WTC11 (cell line): Measurements from ENCODE around the gene ASCC1. TPM values are rescaled to one million over a fixed set of nuclear protein-coding genes. Genes with fewer than 3 reads are reported as not detected.
"Not testable (repeated sequence)": the region's sequence is repeated elsewhere in the genome, so short reads cannot be mapped to it uniquely, and the experiment has no call there.

Experiments used
- ATAC-seq: fragments of 200-7000 bp; cut with Tn5 transposase; 2 replicates; pipeline ENCODE4 v1.10.0; 2021; ENCODE audit warnings: mild to moderate bottlenecking, moderate library complexity
- CTCF ChIA-PET: fragments of 300-600 bp; sonication (Branson Sonifier 250); formaldehyde crosslinking; loops from one replicate; lab custom pipeline; 2021; ENCODE audit warnings: antibody characterized with exemption; lab: Charles Lee
- POLR2A ChIA-PET: fragments of 350-600 bp; sonication (Branson Sonifier 250); formaldehyde crosslinking; loops from one replicate; lab custom pipeline; 2021; ENCODE audit warnings: antibody characterized with exemption; lab: Charles Lee
- DNase-seq: peaks from one replicate; pipeline ENCODE4 v3.0.0; 2021; ENCODE audit warnings: low spot score
- H3K27ac Mint-ChIP-seq: 2 replicates; pipeline ENCODE4 v1.8.0; 2021; ENCODE audit warnings: mixed read lengths
- H3K27me3 Mint-ChIP-seq: 2 replicates; pipeline ENCODE4 v1.8.0; 2021; ENCODE audit warnings: low read depth, mild to moderate bottlenecking, moderate library complexity, mixed read lengths
- H3K36me3 Mint-ChIP-seq: 2 replicates; pipeline ENCODE4 v1.8.0; 2021; ENCODE audit warnings: mixed read lengths
- H3K4me1 Mint-ChIP-seq: 2 replicates; pipeline ENCODE4 v1.8.0; 2022; ENCODE audit warnings: mixed read lengths
- H3K4me3 Mint-ChIP-seq: 2 replicates; pipeline ENCODE4 v1.8.0; 2021; ENCODE audit warnings: mild to moderate bottlenecking, moderate library complexity, mixed read lengths
- H3K9me3 Mint-ChIP-seq: 2 replicates; pipeline ENCODE4 v1.8.0; 2021; ENCODE audit warnings: mixed read lengths
- ATF1 ChIP-seq: sonication (generic); formaldehyde crosslinking; IDR thresholded peaks from 2 replicates; pipeline ENCODE4 v1.8.1; 2023; ENCODE audit warnings: mild to moderate bottlenecking, moderate library complexity, missing genetic modification reagents
- ETV6 ChIP-seq: sonication (generic); formaldehyde crosslinking; IDR thresholded peaks from 2 replicates; pipeline ENCODE4 v1.8.1; 2022; ENCODE audit warnings: mild to moderate bottlenecking, missing genetic modification reagents
- FOXP1 ChIP-seq: sonication (generic); formaldehyde crosslinking; IDR thresholded peaks from 2 replicates; pipeline ENCODE4 v1.8.0; 2022; ENCODE audit warnings: missing genetic modification reagents, mild to moderate bottlenecking, moderate library complexity, borderline replicate concordance
- OVOL2 ChIP-seq: fragments of 250-450 bp; sonication (Bioruptor Pico); IDR thresholded peaks from 2 replicates; pipeline ENCODE4 v1.9.0; 2021; ENCODE audit warnings: mild to moderate bottlenecking, borderline replicate concordance
- PRRX2 ChIP-seq: fragments of 250-450 bp; sonication (Bioruptor Pico); IDR thresholded peaks from 2 replicates; pipeline ENCODE4 v1.8.0; 2021; ENCODE audit warnings: mild to moderate bottlenecking
- SMAD3 ChIP-seq: sonication (generic); formaldehyde crosslinking; IDR thresholded peaks from 2 replicates; pipeline ENCODE4 v1.8.0; 2022; ENCODE audit warnings: missing genetic modification reagents, mild to moderate bottlenecking, borderline replicate concordance
- SMAD4 ChIP-seq: sonication (generic); formaldehyde crosslinking; IDR thresholded peaks from 2 replicates; pipeline ENCODE4 v1.8.0; 2022; ENCODE audit warnings: mild to moderate bottlenecking, missing genetic modification reagents
- STAT6 ChIP-seq: sonication (generic); formaldehyde crosslinking; conservative IDR thresholded peaks from 2 replicates; pipeline ENCODE4 v1.8.1; 2023; ENCODE audit warnings: mild to moderate bottlenecking, low read depth, missing genetic modification reagents, moderate library complexity
- TCF7 ChIP-seq: sonication (generic); formaldehyde crosslinking; IDR thresholded peaks from 2 replicates; pipeline ENCODE4 v1.8.0; 2022; ENCODE audit warnings: mild to moderate bottlenecking, low read depth, missing genetic modification reagents, moderate library complexity
- TP53 ChIP-seq: sonication (generic); formaldehyde crosslinking; IDR thresholded peaks from 2 replicates; pipeline ENCODE4 v1.8.1; 2023; ENCODE audit warnings: mild to moderate bottlenecking, missing genetic modification reagents
- ZMAT4 ChIP-seq: fragments of 250-450 bp; sonication (Bioruptor Pico); IDR thresholded peaks from 2 replicates; pipeline ENCODE4 v1.9.0; 2021; ENCODE audit warnings: mild to moderate bottlenecking
- ZNF396 ChIP-seq: fragments of 250-450 bp; sonication (Bioruptor Pico); IDR thresholded peaks from 2 replicates; pipeline ENCODE4 v1.8.0; 2021; ENCODE audit warnings: mild to moderate bottlenecking, moderate library complexity, borderline replicate concordance
- total RNA-seq: library from RNA; stranded (reverse); gene quantifications from 3 replicates; pipeline ENCODE4 v1.2.3, GENCODE V29; 2021
- TF ChIP-seq, protein P1 (sequence below): sonication (generic); formaldehyde crosslinking; conservative IDR thresholded peaks from 2 replicates; pipeline ENCODE4 v1.8.1; 2022; ENCODE audit warnings: mild to moderate bottlenecking, missing genetic modification reagents
- TF ChIP-seq, protein P2 (sequence below): sonication (generic); formaldehyde crosslinking; IDR thresholded peaks from 2 replicates; pipeline ENCODE4 v1.8.0; 2022; ENCODE audit warnings: missing genetic modification reagents
- TF ChIP-seq, protein P3 (sequence below): sonication (generic); formaldehyde crosslinking; IDR thresholded peaks from 2 replicates; pipeline ENCODE4 v1.8.1; 2023; ENCODE audit warnings: mild to moderate bottlenecking, moderate library complexity, missing genetic modification reagents
- TF ChIP-seq, protein P4 (sequence below): fragments of 250-450 bp; sonication (Bioruptor Pico); IDR thresholded peaks from 2 replicates; pipeline ENCODE4 v1.9.0; 2021; ENCODE audit warnings: mild to moderate bottlenecking

ASCC1 gene
- total RNA-seq, 1 experiment from 2014 or later, result 30.4 TPM

DNA sequence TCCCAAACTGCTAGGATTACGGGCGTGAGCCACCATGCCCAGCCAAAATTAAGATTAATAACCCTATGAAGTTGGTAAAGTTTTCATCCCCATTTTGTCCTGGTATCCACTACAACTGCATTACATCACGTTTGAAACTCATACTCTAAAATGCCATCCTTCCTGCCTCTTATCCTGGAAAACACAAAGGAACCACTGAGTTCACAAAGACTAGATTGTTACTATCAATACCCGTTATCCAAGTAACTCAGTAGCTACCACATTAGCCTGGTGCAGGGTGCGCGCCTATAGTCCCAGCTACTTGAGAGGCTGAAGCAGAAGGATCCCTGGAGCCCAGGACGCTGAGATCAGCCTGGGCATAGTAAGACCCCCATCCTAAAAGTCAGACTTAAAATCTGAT is 63.8 kb downstream of the ASCC1 start:
- POLR2A ChIA-PET, result no interaction called here
- no peak overlapping the region for H3K27ac Mint-ChIP-seq
- CTCF ChIA-PET, result no interaction called here
- no peaks in the 10 kb centered on the region for H3K9me3 Mint-ChIP-seq
- H3K4me3 Mint-ChIP-seq, result no peak overlapping the region
- H3K36me3 Mint-ChIP-seq, result peaks cover 6% of the 10 kb centered on the region
- no peak for DNase-seq
- no peaks in the 10 kb centered on the region for H3K4me1 Mint-ChIP-seq
- H3K27me3 Mint-ChIP-seq, result no peaks in the 10 kb centered on the region
- TF ChIP-seq, protein P1, sequence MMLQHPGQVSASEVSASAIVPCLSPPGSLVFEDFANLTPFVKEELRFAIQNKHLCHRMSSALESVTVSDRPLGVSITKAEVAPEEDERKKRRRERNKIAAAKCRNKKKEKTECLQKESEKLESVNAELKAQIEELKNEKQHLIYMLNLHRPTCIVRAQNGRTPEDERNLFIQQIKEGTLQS (CRISPR knock-in tag), result no peak
- TF ChIP-seq FOXP1, result no peak
- TF ChIP-seq, protein P2, sequence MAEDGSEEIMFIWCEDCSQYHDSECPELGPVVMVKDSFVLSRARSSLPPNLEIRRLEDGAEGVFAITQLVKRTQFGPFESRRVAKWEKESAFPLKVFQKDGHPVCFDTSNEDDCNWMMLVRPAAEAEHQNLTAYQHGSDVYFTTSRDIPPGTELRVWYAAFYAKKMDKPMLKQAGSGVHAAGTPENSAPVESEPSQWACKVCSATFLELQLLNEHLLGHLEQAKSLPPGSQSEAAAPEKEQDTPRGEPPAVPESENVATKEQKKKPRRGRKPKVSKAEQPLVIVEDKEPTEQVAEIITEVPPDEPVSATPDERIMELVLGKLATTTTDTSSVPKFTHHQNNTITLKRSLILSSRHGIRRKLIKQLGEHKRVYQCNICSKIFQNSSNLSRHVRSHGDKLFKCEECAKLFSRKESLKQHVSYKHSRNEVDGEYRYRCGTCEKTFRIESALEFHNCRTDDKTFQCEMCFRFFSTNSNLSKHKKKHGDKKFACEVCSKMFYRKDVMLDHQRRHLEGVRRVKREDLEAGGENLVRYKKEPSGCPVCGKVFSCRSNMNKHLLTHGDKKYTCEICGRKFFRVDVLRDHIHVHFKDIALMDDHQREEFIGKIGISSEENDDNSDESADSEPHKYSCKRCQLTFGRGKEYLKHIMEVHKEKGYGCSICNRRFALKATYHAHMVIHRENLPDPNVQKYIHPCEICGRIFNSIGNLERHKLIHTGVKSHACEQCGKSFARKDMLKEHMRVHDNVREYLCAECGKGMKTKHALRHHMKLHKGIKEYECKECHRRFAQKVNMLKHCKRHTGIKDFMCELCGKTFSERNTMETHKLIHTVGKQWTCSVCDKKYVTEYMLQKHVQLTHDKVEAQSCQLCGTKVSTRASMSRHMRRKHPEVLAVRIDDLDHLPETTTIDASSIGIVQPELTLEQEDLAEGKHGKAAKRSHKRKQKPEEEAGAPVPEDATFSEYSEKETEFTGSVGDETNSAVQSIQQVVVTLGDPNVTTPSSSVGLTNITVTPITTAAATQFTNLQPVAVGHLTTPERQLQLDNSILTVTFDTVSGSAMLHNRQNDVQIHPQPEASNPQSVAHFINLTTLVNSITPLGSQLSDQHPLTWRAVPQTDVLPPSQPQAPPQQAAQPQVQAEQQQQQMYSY (CRISPR knock-in tag), result no peak
- TF ChIP-seq SMAD3, result no peak
- TF ChIP-seq ZNF396 (CRISPR knock-in tag), result no peak
- TF ChIP-seq, protein P3, sequence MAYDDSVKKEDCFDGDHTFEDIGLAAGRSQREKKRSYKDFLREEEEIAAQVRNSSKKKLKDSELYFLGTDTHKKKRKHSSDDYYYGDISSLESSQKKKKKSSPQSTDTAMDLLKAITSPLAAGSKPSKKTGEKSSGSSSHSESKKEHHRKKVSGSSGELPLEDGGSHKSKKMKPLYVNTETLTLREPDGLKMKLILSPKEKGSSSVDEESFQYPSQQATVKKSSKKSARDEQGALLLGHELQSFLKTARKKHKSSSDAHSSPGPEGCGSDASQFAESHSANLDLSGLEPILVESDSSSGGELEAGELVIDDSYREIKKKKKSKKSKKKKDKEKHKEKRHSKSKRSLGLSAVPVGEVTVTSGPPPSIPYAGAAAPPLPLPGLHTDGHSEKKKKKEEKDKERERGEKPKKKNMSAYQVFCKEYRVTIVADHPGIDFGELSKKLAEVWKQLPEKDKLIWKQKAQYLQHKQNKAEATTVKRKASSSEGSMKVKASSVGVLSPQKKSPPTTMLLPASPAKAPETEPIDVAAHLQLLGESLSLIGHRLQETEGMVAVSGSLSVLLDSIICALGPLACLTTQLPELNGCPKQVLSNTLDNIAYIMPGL (CRISPR knock-in tag), result no peak
- TF ChIP-seq ZMAT4 (CRISPR knock-in tag), result no peak
- TF ChIP-seq SMAD4, result no peak
- no peak for TF ChIP-seq STAT6 (CRISPR knock-in tag)
- TF ChIP-seq TP53 (CRISPR knock-in tag), result no peak
- no peak for TF ChIP-seq ATF1 (CRISPR knock-in tag)
- no peak for TF ChIP-seq TCF7
- TF ChIP-seq PRRX2, result no peak
- TF ChIP-seq, protein P4, sequence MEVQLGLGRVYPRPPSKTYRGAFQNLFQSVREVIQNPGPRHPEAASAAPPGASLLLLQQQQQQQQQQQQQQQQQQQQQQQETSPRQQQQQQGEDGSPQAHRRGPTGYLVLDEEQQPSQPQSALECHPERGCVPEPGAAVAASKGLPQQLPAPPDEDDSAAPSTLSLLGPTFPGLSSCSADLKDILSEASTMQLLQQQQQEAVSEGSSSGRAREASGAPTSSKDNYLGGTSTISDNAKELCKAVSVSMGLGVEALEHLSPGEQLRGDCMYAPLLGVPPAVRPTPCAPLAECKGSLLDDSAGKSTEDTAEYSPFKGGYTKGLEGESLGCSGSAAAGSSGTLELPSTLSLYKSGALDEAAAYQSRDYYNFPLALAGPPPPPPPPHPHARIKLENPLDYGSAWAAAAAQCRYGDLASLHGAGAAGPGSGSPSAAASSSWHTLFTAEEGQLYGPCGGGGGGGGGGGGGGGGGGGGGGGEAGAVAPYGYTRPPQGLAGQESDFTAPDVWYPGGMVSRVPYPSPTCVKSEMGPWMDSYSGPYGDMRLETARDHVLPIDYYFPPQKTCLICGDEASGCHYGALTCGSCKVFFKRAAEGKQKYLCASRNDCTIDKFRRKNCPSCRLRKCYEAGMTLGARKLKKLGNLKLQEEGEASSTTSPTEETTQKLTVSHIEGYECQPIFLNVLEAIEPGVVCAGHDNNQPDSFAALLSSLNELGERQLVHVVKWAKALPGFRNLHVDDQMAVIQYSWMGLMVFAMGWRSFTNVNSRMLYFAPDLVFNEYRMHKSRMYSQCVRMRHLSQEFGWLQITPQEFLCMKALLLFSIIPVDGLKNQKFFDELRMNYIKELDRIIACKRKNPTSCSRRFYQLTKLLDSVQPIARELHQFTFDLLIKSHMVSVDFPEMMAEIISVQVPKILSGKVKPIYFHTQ (CRISPR knock-in tag), result no peak
- no peak for TF ChIP-seq ETV6 (CRISPR knock-in tag)
- TF ChIP-seq OVOL2 (CRISPR knock-in tag), result no peak
- TF ChIP-seq, all 79 proteins: peak for 0
- ATAC-seq, result no peak

DNA sequence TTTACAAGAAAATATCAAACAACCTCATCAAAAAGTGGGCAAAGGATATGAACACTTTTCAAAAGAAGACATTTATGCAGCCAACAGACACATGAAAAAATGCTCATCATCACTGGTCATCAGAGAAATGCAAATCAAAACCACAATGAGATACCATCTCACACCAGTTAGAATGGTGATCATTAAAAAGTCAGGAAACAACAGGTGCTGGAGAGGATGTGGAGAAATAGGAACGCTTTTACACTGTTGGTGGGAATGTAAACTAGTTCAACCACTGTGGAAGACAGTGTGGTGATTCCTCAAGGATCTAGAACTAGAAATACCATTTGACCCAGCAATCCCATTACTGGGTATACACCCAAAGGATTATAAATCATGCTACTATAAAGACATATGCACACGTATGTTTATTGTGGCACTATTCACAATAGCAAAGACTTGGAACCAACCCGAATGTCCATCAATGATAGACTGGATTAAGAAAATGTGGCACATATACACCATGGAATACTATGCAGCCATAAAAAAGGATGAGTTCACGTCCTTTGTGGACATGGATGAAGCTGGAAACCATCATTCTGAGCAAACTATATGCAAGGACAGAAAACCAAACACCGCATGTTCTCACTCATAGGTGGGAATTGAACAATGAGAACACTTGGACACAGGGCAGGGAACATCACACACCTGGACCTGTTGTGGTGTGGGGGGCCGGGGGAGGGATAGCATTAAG is 65.2 kb downstream of the ASCC1 start:
- H3K36me3 Mint-ChIP-seq, ATAC-seq, H3K27ac Mint-ChIP-seq, POLR2A ChIA-PET, H3K4me1 Mint-ChIP-seq, H3K9me3 Mint-ChIP-seq, CTCF ChIA-PET, H3K27me3 Mint-ChIP-seq, H3K4me3 Mint-ChIP-seq, DNase-seq: not testable (repeated sequence)

DNA sequence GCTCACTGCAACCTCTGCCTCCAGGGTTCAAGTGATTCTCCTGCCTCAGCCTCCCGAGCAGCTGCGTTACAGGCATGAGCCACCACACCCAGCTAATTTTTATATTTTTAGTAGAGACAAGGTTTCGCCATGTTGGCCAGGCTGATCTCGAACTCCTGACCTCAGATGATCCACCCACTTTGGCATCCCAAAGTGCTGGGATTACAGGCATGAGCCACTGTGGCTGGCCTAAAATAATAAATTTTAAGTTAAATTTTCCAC is 68.8 kb downstream of the ASCC1 start:
- ATAC-seq, POLR2A ChIA-PET, H3K27me3 Mint-ChIP-seq, DNase-seq, H3K4me3 Mint-ChIP-seq, H3K9me3 Mint-ChIP-seq, H3K36me3 Mint-ChIP-seq, H3K27ac Mint-ChIP-seq: not testable (repeated sequence)
- peaks cover 11% of the 10 kb centered on the region for H3K4me1 Mint-ChIP-seq
- CTCF ChIA-PET, result interaction anchor here (1.2 kb wide), 1 partner anchor 99 kb away, joined by 3 read pairs; no protein-coding TSS in a partner anchor
